ENCODE results near the gene STRN4. TPM values are rescaled to one million over a fixed set of nuclear protein-coding genes. Genes with fewer than 3 reads are reported as not detected.
A peak's percentile ranks its signal among the peaks of the same experiment; 100 is the strongest.

The STRN4 gene
- total RNA-seq, 4 donors from 2014 or later, result 54.1 to 73.4 (median 67.7) TPM

DNA sequence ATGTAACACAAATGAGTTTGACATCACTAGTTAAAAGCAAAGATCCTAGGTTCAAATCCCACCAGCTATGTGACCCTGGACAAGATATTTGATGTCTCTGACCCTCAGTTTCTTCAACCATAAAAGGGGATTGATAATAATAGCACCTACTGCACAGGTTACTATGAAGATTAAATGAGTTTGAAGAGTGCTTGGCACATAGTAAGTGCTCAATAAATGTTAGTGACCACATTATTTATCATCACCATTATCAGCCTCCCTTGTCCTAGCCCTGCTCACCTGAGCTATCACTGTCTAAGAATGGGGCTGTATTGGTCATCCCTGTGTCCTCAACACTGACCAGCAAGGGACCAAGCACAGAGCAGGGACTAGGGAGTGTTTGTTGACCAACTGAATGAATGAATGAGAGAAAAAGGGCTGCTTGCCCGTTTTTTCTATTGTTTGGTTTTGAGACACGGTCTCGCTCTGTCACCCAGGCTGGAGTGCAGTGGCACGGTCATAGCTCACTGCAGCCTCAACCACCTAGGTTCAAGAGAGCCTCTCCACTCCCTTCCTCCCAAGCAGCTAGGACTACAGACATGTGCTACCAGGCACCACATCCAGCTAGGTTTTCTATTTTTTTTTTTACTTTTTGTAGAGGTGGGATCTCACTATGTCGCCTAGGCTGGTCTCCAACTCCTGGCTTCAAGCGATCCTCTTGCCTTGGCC lies 58.7 kb downstream of the STRN4 start:
- no peaks in the 10 kb centered on the region for H3K27me3 ChIP-seq
- peak; percentile 57 to 58 for DNase-seq
- WGBS, 2 donors, result 57 to 68% methylated on average over 6 of the region's 6 CpGs
- intact Hi-C loops (cut with DNase I), result no loop called here
- no peaks in the 10 kb centered on the region for H3K9me3 ChIP-seq
- peaks cover 0 to 6% of the 10 kb centered on the region in 2 donors for H3K4me1 ChIP-seq
- TF ChIP-seq POLR2A (IDR thresholded peaks at IDR 0.05) (no peak), CTCF (IDR thresholded peaks at IDR 0.05) (no peak)
- peaks cover 61 to 90% of the 10 kb centered on the region in 2 donors for H3K36me3 ChIP-seq
- H3K27ac ChIP-seq, result no peak overlapping the region
- no peak overlapping the region for H3K4me3 ChIP-seq (replicated peaks in 1 of 3)

DNA sequence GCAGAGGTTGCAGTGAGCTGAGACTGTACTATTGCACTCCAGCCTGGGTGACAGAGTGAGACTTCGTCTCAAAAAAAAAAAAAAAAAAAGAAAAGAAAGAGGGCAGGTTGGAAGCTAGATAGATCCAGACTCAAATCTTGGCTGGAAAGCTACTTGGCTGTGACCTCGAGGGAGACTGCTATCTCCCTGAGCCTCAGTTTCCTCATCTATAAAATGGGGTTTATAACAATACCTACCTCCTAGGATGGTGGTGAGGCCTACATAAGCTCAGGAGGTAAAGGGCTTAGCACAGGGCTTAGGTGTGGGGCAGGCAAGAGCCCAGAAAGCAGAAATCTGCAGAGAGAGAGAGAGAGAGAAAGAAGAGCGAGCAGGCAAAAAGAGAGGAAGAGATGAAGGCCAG lies 61.1 kb downstream of the STRN4 start:
- DNase-seq, result no peak
- H3K9me3 ChIP-seq, result no peaks in the 10 kb centered on the region
- TF ChIP-seq POLR2A (IDR thresholded peaks at IDR 0.05) (no peak), CTCF (IDR thresholded peaks at IDR 0.05) (no peak)
- intact Hi-C loops (cut with DNase I), result no loop called here
- no peak overlapping the region for H3K27ac ChIP-seq
- WGBS, 2 donors, result 70 to 92% methylated on average over 3 of the region's 3 CpGs
- H3K36me3 ChIP-seq, result peaks cover 44 to 79% of the 10 kb centered on the region in 2 donors
- no peak overlapping the region for H3K4me3 ChIP-seq (replicated peaks in 1 of 3)
- H3K27me3 ChIP-seq, result no peaks in the 10 kb centered on the region
- H3K4me1 ChIP-seq, result peaks cover 0 to 6% of the 10 kb centered on the region in 2 donors

- DNase-seq, result no peak
- H3K36me3 ChIP-seq, result peaks cover 58 to 67% of the 10 kb centered on the region in 2 donors
- no peak overlapping the region for H3K4me3 ChIP-seq (replicated peaks in 1 of 3)
- intact Hi-C loops (cut with DNase I), result no loop called here
- H3K27me3 ChIP-seq, result no peaks in the 10 kb centered on the region
- TF ChIP-seq CTCF (IDR thresholded peaks at IDR 0.05) (no peak), POLR2A (IDR thresholded peaks at IDR 0.05) (no peak)
- no peaks in the 10 kb centered on the region for H3K4me1 ChIP-seq
- H3K27ac ChIP-seq, result no peak overlapping the region
- 83 to 93% methylated on average over 9 to 19 of the region's 26 CpGs for WGBS, 2 donors
- H3K9me3 ChIP-seq, result no peaks in the 10 kb centered on the region
Observed at GRCh38 chr19:46678110-46678732, 68.0 kb downstream of the STRN4 start.

DNA sequence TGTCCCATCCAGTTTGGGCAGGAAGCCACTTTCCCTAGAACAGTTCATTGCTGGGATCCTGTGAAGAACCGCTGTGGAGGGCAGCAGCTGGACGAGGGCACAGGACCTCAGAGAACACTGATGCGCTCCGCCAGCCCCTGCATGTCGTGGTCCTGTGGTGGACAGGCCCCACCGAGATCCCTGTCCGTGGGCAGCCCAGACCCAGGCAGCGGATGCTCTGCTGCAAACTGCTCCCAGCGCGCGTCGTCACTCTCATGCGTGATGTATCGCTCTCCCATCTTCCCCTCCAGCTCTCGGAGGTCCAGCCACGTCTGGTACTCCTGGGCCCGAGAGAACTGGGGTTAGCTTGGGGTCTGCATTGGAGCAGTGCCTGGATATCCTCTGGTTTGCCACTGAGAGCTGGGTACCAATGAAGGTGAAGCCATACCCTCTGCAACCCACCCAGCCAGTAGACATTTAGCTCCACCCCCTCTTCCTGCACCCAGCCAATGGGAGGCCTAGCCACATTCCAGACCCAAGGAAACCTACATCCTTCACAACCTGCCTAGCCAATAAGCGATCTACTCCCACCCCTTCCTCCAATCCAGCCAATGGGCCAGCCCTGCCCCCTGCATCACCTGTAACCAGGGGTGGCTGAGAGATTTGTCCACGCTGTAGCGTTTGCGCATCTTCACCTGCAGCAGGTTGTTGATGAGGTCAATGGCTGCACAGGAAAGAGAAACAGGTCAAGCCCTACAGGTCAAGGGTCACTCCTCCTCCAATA lies 71.7 kb downstream of the STRN4 start:
- no peak overlapping the region for H3K27ac ChIP-seq
- peaks cover 47 to 50% of the 10 kb centered on the region in 2 donors for H3K36me3 ChIP-seq
- H3K4me3 ChIP-seq (replicated peaks in 1 of 3), result no peak overlapping the region
- intact Hi-C loops (cut with DNase I), result no loop called here
- no peaks in the 10 kb centered on the region for H3K9me3 ChIP-seq
- 95 to 96% methylated on average over 19 to 20 of the region's 21 CpGs for WGBS, 2 donors
- TF ChIP-seq POLR2A (IDR thresholded peaks at IDR 0.05), result no peak
- TF ChIP-seq CTCF (IDR thresholded peaks at IDR 0.05), result no peak
- H3K27me3 ChIP-seq, result no peaks in the 10 kb centered on the region
- no peaks in the 10 kb centered on the region for H3K4me1 ChIP-seq
- no peak for DNase-seq

DNA sequence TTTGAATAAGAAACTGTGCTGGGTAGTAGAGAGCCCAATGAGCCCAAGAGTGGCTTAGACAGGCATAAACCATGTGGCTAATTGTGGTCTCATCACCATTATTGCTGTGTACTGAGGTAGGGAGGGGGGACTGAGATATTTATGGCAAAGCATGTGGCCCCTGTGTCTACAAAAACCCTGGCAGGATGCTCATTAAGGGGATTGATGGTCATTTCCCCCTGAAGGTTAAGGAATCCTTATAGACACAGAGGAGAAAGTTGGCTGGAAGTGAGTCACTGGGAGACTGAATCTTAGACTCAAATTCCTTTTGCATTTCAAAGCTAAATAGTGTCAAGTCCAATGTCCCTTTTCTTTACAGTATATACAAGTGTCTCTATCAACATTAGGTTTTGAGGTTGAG lies 75.4 kb downstream of the STRN4 start:
- H3K36me3 ChIP-seq, result peaks cover 19 to 22% of the 10 kb centered on the region in 2 donors
- no peaks in the 10 kb centered on the region for H3K4me1 ChIP-seq
- no peak overlapping the region for H3K4me3 ChIP-seq (replicated peaks in 1 of 3)
- H3K9me3 ChIP-seq, result no peaks in the 10 kb centered on the region
- TF ChIP-seq CTCF (IDR thresholded peaks at IDR 0.05), result no peak
- no peak for TF ChIP-seq POLR2A (IDR thresholded peaks at IDR 0.05)
- no peak overlapping the region for H3K27ac ChIP-seq
- DNase-seq, result no peak
- intact Hi-C loops (cut with DNase I), result no loop called here
- H3K27me3 ChIP-seq, result no peaks in the 10 kb centered on the region
